GM12864 (cell line): Measurements from ENCODE around the gene LTBP1.

ENCODE experiments used
- DNase-seq: peaks from one replicate; pipeline ENCODE4 v3.0.0-alpha.2; 2011; ENCODE audit warnings: low read depth
- H3K4me3 ChIP-seq: 2 replicates; pipeline ENCODE4 v1.5.1; 2011; ENCODE audit warnings: mild to moderate bottlenecking, low read depth, low read length, control low read depth
- TF ChIP-seq, protein P1 (sequence below): IDR thresholded peaks from 2 replicates; pipeline ENCODE4 v1.5.1; 2011; ENCODE audit warnings: low read depth, mild to moderate bottlenecking, moderate library complexity, low read length, control low read depth, inconsistent platforms; ENCODE audit errors: missing control alignments

The LTBP1 gene

GRCh38 chr2:32932825-32933755, 13.7 kb upstream of the LTBP1 start:
- no peak for DNase-seq
- TF ChIP-seq, protein P1, sequence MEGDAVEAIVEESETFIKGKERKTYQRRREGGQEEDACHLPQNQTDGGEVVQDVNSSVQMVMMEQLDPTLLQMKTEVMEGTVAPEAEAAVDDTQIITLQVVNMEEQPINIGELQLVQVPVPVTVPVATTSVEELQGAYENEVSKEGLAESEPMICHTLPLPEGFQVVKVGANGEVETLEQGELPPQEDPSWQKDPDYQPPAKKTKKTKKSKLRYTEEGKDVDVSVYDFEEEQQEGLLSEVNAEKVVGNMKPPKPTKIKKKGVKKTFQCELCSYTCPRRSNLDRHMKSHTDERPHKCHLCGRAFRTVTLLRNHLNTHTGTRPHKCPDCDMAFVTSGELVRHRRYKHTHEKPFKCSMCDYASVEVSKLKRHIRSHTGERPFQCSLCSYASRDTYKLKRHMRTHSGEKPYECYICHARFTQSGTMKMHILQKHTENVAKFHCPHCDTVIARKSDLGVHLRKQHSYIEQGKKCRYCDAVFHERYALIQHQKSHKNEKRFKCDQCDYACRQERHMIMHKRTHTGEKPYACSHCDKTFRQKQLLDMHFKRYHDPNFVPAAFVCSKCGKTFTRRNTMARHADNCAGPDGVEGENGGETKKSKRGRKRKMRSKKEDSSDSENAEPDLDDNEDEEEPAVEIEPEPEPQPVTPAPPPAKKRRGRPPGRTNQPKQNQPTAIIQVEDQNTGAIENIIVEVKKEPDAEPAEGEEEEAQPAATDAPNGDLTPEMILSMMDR = no peak
- no peak overlapping the region for H3K4me3 ChIP-seq

DNA sequence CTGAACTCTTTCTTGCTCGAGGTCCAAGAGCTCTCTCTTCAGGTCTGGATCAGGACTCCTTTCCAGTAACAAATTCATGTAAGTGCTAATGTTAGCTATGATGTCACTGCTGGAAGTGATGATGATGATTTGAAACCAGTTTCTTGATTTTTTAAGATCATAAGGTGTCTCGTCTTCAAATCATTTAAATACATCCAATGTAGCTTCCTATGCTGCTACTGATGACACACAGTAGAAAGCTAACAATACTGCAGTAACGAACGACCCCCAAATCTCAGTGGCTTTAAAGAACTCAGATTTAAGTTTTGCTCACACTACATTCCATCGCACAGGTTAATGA, 13.0 kb upstream of the LTBP1 start:
- TF ChIP-seq, protein P1 = no peak
- H3K4me3 ChIP-seq = no peak overlapping the region

DNA sequence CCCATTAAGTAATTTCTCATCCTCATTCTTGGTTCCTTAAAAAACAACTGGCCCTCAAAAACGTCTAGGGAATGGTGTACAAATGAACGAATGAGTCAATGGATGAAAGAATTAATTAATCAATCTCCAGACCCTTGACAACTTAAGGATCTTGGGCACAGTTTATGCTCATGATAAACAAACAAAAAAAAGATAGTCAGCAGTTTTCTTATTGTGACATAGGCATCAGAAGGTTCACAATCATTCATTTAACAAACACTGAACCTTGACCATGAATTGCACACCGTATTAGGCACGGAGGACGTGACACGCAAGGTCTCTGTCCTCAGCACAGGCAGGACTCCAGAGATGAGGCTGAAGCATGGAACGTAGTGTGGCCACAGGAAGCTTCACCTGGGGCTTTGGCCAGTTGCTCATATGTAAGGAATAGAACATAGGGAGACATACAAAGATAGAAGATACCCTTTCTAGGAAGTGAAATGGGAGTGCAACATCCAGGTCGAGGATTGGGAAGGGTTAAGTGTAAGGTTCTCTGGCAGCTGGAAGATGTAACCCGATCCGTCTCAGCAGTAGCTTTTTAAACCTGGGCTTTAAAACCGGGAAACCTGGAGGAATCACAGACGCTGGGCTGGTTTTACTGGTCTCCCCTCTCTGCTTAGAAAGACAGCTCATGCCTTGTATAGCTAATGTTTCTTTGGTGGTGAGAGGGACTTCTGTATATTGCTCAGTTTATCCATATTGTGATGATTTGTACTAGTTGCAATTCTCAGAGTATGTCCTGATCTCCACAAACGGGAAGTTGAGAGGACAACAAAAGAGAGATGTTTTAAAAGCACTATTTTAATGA, 8.9 kb upstream of the LTBP1 start:
- TF ChIP-seq, protein P1 = no peak
- DNase-seq = no peak
- H3K4me3 ChIP-seq = no peak overlapping the region

More for the DNA sequence above, 13.0 kb upstream of the LTBP1 start:
- no peak for DNase-seq

GRCh38 chr2:32938934-32939333, 7.8 kb upstream of the LTBP1 start:
- no peak overlapping the region for H3K4me3 ChIP-seq
- TF ChIP-seq, protein P1 = no peak
- no peak for DNase-seq

DNA sequence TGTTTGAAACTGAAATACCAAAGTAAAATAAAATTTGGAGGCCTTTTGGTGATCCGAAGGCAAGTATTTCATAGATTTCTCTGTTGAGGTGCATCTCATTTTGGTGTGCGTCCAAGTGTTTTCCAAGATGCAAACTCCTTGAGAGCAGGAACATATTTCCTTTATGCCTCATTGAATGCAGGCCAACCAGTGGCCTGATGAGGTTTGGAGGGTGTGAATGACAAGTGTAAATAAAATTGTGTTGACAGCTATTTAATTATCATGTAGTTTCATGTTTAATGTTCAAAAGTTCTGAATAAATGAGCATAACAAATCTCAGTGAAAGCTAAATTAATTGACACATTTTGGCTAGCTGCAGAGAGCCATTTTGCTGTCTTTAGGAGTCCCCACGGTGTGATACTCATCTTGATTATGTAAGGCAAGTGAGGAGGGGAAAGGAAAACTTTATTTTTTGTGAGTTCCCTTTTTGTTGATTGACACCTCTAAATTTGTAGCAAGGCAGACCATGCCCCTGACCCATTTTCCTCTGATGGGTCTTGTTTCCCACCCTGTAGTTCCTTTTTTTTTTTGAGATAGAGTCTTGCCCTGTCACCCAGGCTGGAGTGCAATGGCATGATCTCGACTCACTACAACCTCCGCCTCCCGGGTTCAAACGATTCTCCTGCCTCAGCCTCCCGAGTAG, 6.3 kb upstream of the LTBP1 start:
- no peak for DNase-seq
- TF ChIP-seq, protein P1 = no peak
- H3K4me3 ChIP-seq = no peak overlapping the region

- DNase-seq = no peak
- TF ChIP-seq, protein P1 = no peak
Measured at GRCh38 chr2:32941944-32942690, 4.6 kb upstream of the LTBP1 start.

More at GRCh38 chr2:32941944-32942690, 4.6 kb upstream of the LTBP1 start:
- H3K4me3 ChIP-seq = no peak overlapping the region
